ENCODE data around the gene ING1. TPM values are rescaled to one million over a fixed set of nuclear protein-coding genes. Genes with fewer than 3 reads are reported as not detected.
"Not testable (repeated sequence)": the region's sequence is repeated elsewhere in the genome, so short reads cannot be mapped to it uniquely, and the experiment has no call there.

ING1 gene
- total RNA-seq, 2 experiments from 2014 or later = 14.6 to 15.0 TPM

GRCh38 chr13:110682746-110683145, 30.8 kb upstream of the ING1 start:
- no peaks in the 10 kb centered on the region for H3K9me3 Mint-ChIP-seq
- CTCF ChIA-PET = interaction anchor here (0.7 to 3.4 kb wide), 5 partner anchors 21 to 137 kb away, joined by 3 to 15 read pairs (median 4); no protein-coding TSS in a partner anchor
- H3K27ac Mint-ChIP-seq = no peak overlapping the region
- DNase-seq = no peak
- intact Hi-C loops (cut with micrococcal nuclease) = loop anchor here (1.0 kb wide), 2 partner anchors 34 to 137 kb away; no protein-coding TSS in a partner anchor
- peaks cover 39% of the 10 kb centered on the region for H3K36me3 Mint-ChIP-seq (ENCODE audit: low read depth)
- H3K27me3 Mint-ChIP-seq (ENCODE audit: low read depth) = no peaks in the 10 kb centered on the region
- H3K4me1 Mint-ChIP-seq (ENCODE audit: low read depth) = no peaks in the 10 kb centered on the region
- no peak overlapping the region for H3K4me3 Mint-ChIP-seq

- no peaks in the 10 kb centered on the region for H3K4me1 Mint-ChIP-seq (ENCODE audit: low read depth)
- H3K27ac Mint-ChIP-seq = no peak overlapping the region
- CTCF ChIA-PET = interaction anchor here (0.7 to 3.4 kb wide), 6 partner anchors 20 to 137 kb away, joined by 3 to 15 read pairs (median 4); no protein-coding TSS in a partner anchor
- DNase-seq = peak; percentile 49
- H3K4me3 Mint-ChIP-seq = no peak overlapping the region
- peaks cover 36% of the 10 kb centered on the region for H3K36me3 Mint-ChIP-seq (ENCODE audit: low read depth)
- intact Hi-C loops (cut with micrococcal nuclease) = loop anchor here (1.0 kb wide), 2 partner anchors 33 to 136 kb away; no protein-coding TSS in a partner anchor
- no peaks in the 10 kb centered on the region for H3K9me3 Mint-ChIP-seq
- no peaks in the 10 kb centered on the region for H3K27me3 Mint-ChIP-seq (ENCODE audit: low read depth)
Observed at GRCh38 chr13:110683203-110683883, 30.2 kb upstream of the ING1 start.

- Mint-ChIP-seq H3K4me1 (ENCODE audit: low read depth) (no peaks in the 10 kb centered on the region), H3K27me3 (ENCODE audit: low read depth) (no peaks in the 10 kb centered on the region), H3K27ac (no peak overlapping the region), H3K36me3 (ENCODE audit: low read depth) (peaks cover 32% of the 10 kb centered on the region), H3K4me3 (no peak overlapping the region), H3K9me3 (no peaks in the 10 kb centered on the region)
- DNase-seq = no peak
- intact Hi-C loops (cut with micrococcal nuclease) = loop anchor here (1.0 kb wide), 2 partner anchors 32 to 135 kb away; no protein-coding TSS in a partner anchor
- CTCF ChIA-PET = interaction anchor here (1.1 to 3.4 kb wide), 4 partner anchors 33 to 136 kb away, joined by 4 to 15 read pairs (median 5); no protein-coding TSS in a partner anchor
Observed at GRCh38 chr13:110683921-110684320, 29.6 kb upstream of the ING1 start.

GRCh38 chr13:110684388-110685056, 29.0 kb upstream of the ING1 start:
- Mint-ChIP-seq H3K4me3 (no peak overlapping the region), H3K4me1 (ENCODE audit: low read depth) (no peaks in the 10 kb centered on the region), H3K27ac (no peak overlapping the region), H3K9me3 (no peaks in the 10 kb centered on the region), H3K27me3 (ENCODE audit: low read depth) (no peaks in the 10 kb centered on the region), H3K36me3 (ENCODE audit: low read depth) (peaks cover 27% of the 10 kb centered on the region)
- intact Hi-C loops (cut with micrococcal nuclease) = no loop called here
- DNase-seq = no peak
- CTCF ChIA-PET = interaction anchor here (1.1 kb wide), 1 partner anchor 32 kb away, joined by 4 read pairs; no protein-coding TSS in a partner anchor

- H3K9me3 Mint-ChIP-seq = no peaks in the 10 kb centered on the region
- H3K27me3 Mint-ChIP-seq (ENCODE audit: low read depth) = no peaks in the 10 kb centered on the region
- no peaks in the 10 kb centered on the region for H3K4me1 Mint-ChIP-seq (ENCODE audit: low read depth)
- no peak overlapping the region for H3K27ac Mint-ChIP-seq
- H3K4me3 Mint-ChIP-seq = no peak overlapping the region
- DNase-seq = no peak
- H3K36me3 Mint-ChIP-seq (ENCODE audit: low read depth) = peaks cover 25% of the 10 kb centered on the region
- intact Hi-C loops (cut with micrococcal nuclease) = no loop called here
- CTCF ChIA-PET = interaction anchor here (0.6 kb wide), 1 partner anchor 843 kb away, joined by 3 read pairs; no protein-coding TSS in a partner anchor
Observed at GRCh38 chr13:110685305-110686020, 28.0 kb upstream of the ING1 start.

- H3K27ac Mint-ChIP-seq = no peak overlapping the region
- intact Hi-C loops (cut with micrococcal nuclease) = no loop called here
Observed at GRCh38 chr13:110687736-110688135, 25.8 kb upstream of the ING1 start.

GRCh38 chr13:110689041-110689440, 24.5 kb upstream of the ING1 start:
- Mint-ChIP-seq H3K36me3 (ENCODE audit: low read depth) (peaks cover 23% of the 10 kb centered on the region), H3K27ac (no peak overlapping the region)

More at GRCh38 chr13:110687736-110688135, 25.8 kb upstream of the ING1 start:
- no peak for DNase-seq
- Mint-ChIP-seq H3K27me3 (ENCODE audit: low read depth) (no peaks in the 10 kb centered on the region), H3K4me3 (no peak overlapping the region), H3K9me3 (no peaks in the 10 kb centered on the region), H3K4me1 (ENCODE audit: low read depth) (no peaks in the 10 kb centered on the region), H3K36me3 (ENCODE audit: low read depth) (peaks cover 19% of the 10 kb centered on the region)
- CTCF ChIA-PET = interaction anchor here (0.7 kb wide), 1 partner anchor 18 kb away, joined by 5 read pairs; no protein-coding TSS in a partner anchor

GRCh38 chr13:110689711-110690110, 23.8 kb upstream of the ING1 start:
- CTCF ChIA-PET = no interaction called here
- DNase-seq = no peak
- H3K4me1 Mint-ChIP-seq (ENCODE audit: low read depth) = no peaks in the 10 kb centered on the region
- H3K4me3 Mint-ChIP-seq = no peak overlapping the region
- H3K27me3 Mint-ChIP-seq (ENCODE audit: low read depth) = no peaks in the 10 kb centered on the region
- intact Hi-C loops (cut with micrococcal nuclease) = no loop called here
- H3K36me3 Mint-ChIP-seq (ENCODE audit: low read depth) = peaks cover 23% of the 10 kb centered on the region
- H3K27ac Mint-ChIP-seq = no peak overlapping the region
- no peaks in the 10 kb centered on the region for H3K9me3 Mint-ChIP-seq

More at GRCh38 chr13:110689041-110689440, 24.5 kb upstream of the ING1 start:
- Mint-ChIP-seq H3K9me3 (no peaks in the 10 kb centered on the region), H3K27me3 (ENCODE audit: low read depth) (no peaks in the 10 kb centered on the region), H3K4me1 (ENCODE audit: low read depth) (no peaks in the 10 kb centered on the region), H3K4me3 (no peak overlapping the region)
- CTCF ChIA-PET = no interaction called here
- DNase-seq = no peak
- intact Hi-C loops (cut with micrococcal nuclease) = no loop called here

GRCh38 chr13:110690516-110690915, 23.0 kb upstream of the ING1 start:
- intact Hi-C loops (cut with micrococcal nuclease) = no loop called here
- Mint-ChIP-seq H3K4me1 (ENCODE audit: low read depth) (no peaks in the 10 kb centered on the region), H3K27ac (peak overlapping the region; percentile 30), H3K27me3 (ENCODE audit: low read depth) (no peaks in the 10 kb centered on the region), H3K4me3 (no peak overlapping the region), H3K36me3 (ENCODE audit: low read depth) (peaks cover 19% of the 10 kb centered on the region), H3K9me3 (no peaks in the 10 kb centered on the region)
- CTCF ChIA-PET = no interaction called here
- no peak for DNase-seq

- peaks cover 41% of the 10 kb centered on the region for H3K36me3 Mint-ChIP-seq (ENCODE audit: low read depth)
- H3K27me3 Mint-ChIP-seq (ENCODE audit: low read depth); DNase-seq; H3K4me3 Mint-ChIP-seq; H3K27ac Mint-ChIP-seq; intact Hi-C loops (cut with micrococcal nuclease); CTCF ChIA-PET; H3K9me3 Mint-ChIP-seq: not testable (repeated sequence)
- H3K4me1 Mint-ChIP-seq (ENCODE audit: low read depth) = peaks cover 27% of the 10 kb centered on the region
Observed at GRCh38 chr13:110695774-110696173, 17.7 kb upstream of the ING1 start.

GRCh38 chr13:110696776-110697175, 16.7 kb upstream of the ING1 start:
- no peak overlapping the region for H3K27ac Mint-ChIP-seq
- intact Hi-C loops (cut with micrococcal nuclease) = no loop called here
- H3K4me1 Mint-ChIP-seq (ENCODE audit: low read depth) = peaks cover 29% of the 10 kb centered on the region
- no peak for DNase-seq
- CTCF ChIA-PET = no interaction called here
- H3K9me3 Mint-ChIP-seq = no peaks in the 10 kb centered on the region
- peaks cover 41% of the 10 kb centered on the region for H3K36me3 Mint-ChIP-seq (ENCODE audit: low read depth)
- no peaks in the 10 kb centered on the region for H3K27me3 Mint-ChIP-seq (ENCODE audit: low read depth)
- H3K4me3 Mint-ChIP-seq = no peak overlapping the region

GRCh38 chr13:110697842-110698241, 15.7 kb upstream of the ING1 start:
- Mint-ChIP-seq H3K4me3 (no peak overlapping the region), H3K27ac (no peak overlapping the region), H3K9me3 (no peaks in the 10 kb centered on the region), H3K4me1 (ENCODE audit: low read depth) (peaks cover 37% of the 10 kb centered on the region), H3K36me3 (ENCODE audit: low read depth) (peaks cover 46% of the 10 kb centered on the region), H3K27me3 (ENCODE audit: low read depth) (no peaks in the 10 kb centered on the region)
- CTCF ChIA-PET = no interaction called here
- DNase-seq = no peak
- intact Hi-C loops (cut with micrococcal nuclease) = no loop called here
